Measurements from ENCODE around the gene PAPOLB.
"Not testable (repeated sequence)": the region's sequence is repeated elsewhere in the genome, so short reads cannot be mapped to it uniquely, and the experiment has no call there.

The PAPOLB gene

GRCh38 chr7:4861673-4862072, at the start of gene PAPOLB:
PAPOLB (minus strand) TSS chr7:4862030; CDS start chr7:4861810, 220 bp downstream.
- no peak for DNase-seq (ENCODE audit: low read depth in 2 of 2)

GRCh38 chr7:4911111-4911828, 49.4 kb upstream of the PAPOLB start:
- DNase-seq (ENCODE audit: low read depth in 2 of 2) = no peak

DNA sequence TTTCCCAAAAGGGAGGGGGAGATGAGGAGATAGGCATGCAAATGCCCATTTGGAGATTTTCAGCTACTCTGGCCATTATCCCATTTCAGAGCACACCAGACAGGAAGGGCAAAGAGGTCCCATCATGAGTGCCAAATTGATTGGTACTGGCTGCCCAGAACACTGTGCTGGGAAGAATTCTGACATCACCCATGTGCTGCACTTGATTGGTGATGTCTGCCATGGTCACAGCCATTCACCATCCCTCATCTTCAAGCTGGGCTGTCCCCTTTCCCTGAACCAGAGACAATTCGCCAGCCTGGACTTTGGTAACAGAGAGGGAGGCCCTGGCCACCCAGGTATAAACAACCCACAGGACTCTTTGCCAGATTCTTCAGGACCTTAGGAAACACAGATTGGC, 44.9 kb upstream of the PAPOLB start:
- DNase-seq (ENCODE audit: low read depth in 2 of 2) = no peak

DNA sequence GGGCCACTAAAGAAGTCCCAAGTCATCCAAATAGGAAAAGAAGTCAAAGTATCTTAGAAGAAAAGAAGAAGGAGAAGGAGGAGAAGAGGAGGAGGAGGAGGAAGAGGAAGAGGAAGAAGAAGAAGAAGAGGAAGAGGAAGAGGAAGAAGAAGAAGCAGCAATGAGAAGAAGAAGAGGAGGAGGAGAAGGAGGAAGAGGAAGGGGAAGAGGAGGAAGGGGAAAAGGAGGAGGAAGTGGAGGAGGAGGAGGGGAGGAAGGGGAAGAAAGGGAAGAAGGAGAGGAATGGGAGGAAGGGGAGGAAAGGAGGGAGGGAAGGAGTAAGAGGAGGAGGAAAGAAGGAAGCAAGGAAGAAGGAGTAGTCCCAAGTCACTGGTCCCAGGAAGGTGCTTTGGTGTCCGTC, 43.3 kb upstream of the PAPOLB start:
- no peak for DNase-seq (ENCODE audit: low read depth in 2 of 2)

DNA sequence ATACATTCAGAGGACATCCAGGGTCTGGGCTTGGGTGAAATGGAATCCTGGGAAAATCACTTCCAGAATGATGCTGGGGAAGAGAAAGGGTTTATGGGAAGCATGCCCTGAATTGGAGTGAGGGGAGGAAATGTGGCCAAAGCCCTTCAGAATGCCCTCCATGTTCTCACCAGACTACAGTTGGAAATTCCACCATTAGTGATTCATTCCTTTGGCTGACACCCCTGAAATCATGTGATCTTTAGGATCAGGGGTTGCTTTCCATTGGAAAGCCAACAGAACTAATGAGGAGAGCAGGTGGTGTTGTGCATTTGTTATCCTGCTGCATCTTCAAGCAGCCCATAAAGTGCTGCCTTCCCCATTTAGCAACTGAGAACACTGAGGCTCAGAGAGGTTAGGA, 42.5 kb upstream of the PAPOLB start:
- DNase-seq (ENCODE audit: low read depth in 2 of 2) = no peak

DNA sequence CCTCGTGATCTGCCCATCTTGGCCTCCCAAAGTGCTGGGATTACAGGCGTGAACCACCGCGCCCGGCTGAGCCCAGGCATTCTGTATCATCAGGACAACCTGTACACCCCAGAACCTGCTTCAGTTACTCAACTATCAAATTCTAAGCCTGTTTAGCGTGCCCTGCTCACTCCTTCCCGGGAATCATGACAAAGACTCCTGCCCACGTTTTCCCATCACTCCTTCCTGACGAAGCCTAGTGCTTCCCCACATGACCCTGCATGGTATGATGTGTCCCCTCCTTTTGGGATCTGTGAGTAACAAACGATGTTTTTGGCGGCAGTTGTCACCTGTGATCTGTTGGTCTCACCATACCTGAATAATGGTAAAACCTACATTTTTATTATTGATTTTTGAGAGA, 33.9 kb upstream of the PAPOLB start:
- no peak for DNase-seq (ENCODE audit: low read depth in 2 of 2)

GRCh38 chr7:4894482-4894881, 32.7 kb upstream of the PAPOLB start:
- no peak for DNase-seq (ENCODE audit: low read depth in 2 of 2)

DNA sequence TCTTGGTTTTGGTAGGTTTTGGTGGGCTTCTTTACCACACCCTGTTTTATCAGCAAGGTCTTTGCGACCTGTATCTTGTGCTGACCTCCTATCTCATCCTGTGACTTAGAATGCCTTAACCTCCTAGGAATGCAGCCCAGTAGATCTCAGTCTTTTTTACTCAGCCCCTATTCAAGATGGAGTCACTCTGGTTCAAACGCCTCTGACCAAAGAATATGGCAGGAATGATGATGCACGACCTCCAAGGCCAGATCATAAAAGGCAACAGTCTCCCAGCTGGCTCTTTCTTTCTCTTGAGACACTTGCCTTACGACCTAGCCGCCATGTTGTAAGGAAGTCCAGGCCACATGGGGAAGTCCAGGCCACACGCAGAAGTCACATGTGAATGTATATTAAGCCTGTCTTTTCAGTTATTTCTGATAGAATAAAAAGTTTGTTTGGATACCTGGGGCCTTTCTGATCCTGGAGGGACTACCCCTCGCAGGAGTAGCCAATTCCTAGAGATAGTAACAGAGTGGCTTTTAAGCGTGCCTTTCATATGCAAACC, 32.2 kb upstream of the PAPOLB start:
- DNase-seq (ENCODE audit: low read depth in 2 of 2) = no peak

DNA sequence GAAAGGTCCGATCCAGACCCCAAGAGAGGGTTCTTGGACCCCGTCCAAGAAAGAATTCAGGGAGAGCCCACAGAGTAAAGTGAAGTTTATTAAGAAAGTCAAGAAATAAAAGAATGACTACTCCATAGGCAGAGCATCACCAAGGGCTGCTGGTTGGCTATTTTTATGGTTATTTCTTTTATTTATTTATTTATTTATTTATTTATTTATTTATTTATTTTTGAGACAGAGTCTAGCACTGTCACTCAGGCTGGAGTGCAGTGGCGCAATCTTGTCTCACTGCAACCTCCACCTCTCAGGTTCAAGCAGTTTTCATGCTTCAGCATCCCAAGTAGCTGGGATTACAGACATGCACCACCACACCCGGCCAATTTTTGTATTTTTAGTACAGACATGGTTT, 31.4 kb upstream of the PAPOLB start:
- DNase-seq (ENCODE audit: low read depth in 2 of 2) = not testable (repeated sequence)

GRCh38 chr7:4891522-4891921, 29.7 kb upstream of the PAPOLB start:
- DNase-seq (ENCODE audit: low read depth in 2 of 2) = not testable (repeated sequence)

DNA sequence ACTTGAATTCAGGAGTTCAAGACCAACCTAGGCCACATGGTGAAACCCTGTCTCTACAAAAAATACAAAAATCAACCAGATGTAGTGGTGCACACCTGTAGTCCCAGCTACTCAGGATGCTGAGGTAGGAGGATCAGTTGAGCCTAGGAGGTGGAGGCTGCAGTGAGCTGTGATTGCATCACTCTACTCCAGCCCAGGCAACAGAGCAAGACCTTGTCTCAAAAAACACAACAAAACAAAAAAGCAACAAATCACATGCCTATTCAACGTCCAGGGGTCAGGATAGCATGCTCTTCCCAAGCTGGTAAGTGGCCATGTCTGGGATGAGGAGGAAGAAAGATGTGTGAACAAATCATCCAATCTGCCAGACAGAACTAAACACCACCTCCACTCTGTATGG, 27.9 kb upstream of the PAPOLB start:
- no peak for DNase-seq (ENCODE audit: low read depth in 2 of 2)

DNA sequence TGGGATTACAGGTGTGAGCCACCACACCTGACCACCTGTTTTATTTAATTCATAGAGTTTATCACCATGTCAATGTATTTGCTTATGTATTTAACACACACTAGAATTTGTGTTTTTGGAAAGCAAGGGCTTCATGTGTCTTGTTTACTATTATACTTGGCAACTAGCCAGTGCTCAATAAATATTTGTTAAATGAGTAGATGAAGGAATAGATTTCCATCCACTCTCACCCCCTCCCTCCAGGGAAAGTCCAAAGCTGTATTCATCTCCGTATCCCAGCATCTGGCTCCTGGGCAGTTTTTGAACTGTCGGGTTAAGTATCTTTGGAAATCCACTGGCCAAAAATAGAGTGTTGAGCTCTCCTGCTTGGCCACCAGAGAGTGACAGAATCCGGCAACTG, 26.3 kb upstream of the PAPOLB start:
- DNase-seq (ENCODE audit: low read depth in 2 of 2) = no peak

DNA sequence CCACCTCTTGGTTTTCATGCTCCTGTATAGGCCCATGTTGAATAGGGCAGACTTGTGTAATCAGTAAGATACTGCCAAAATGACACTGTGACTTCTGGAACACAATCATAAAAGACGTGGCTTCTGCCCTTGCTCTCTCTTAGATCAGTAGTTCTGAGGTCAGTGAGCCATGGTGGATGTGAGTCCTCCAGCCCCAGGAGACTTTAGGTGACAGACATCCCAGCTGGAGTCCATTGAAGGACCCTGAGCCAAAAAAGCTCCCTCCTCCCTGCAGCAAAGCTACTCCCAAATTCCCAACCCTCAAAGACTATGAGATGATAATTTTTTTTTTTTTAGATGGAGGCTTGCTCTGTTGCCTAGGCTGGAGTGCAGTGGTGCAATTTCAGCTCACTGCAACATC, 24.8 kb upstream of the PAPOLB start:
- DNase-seq (ENCODE audit: low read depth in 2 of 2) = no peak

DNA sequence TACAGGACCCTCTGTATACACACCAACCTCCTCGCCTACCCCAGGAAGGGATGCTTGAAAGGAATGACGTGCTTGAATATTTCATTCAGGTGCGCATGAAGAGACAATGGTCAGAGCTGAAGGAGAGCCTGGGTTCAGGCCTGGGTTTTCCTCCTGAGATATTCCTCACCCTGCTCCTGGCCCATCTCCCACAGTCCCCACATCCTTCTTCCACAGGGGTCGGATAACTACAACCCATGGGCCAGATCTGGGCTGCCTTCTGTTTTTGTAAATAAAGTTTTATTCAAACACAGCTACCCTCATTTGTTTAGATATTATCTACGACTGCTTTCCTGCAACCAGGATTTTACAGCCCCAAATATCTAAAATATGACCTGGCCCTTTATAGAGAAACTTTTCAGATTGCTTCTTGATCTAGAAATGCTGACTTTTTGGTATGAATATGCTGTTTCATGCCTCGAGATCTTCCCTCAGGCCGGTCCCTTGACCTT, 23.5 kb upstream of the PAPOLB start:
- no peak for DNase-seq (ENCODE audit: low read depth in 2 of 2)

GRCh38 chr7:4884164-4884563, 22.3 kb upstream of the PAPOLB start:
- DNase-seq (ENCODE audit: low read depth in 2 of 2) = no peak

- DNase-seq (ENCODE audit: low read depth in 2 of 2) = peak; percentile 66 to 72
Observed at GRCh38 chr7:4883372-4884144, 21.7 kb upstream of the PAPOLB start, which contains the start of gene RADIL. RADIL (minus strand) TSS chr7:4883716; CDS start chr7:4878139, 5,577 bp downstream.

GRCh38 chr7:4883033-4883371, 21.2 kb upstream of the PAPOLB start:
- no peak for DNase-seq (ENCODE audit: low read depth in 2 of 2)

DNA sequence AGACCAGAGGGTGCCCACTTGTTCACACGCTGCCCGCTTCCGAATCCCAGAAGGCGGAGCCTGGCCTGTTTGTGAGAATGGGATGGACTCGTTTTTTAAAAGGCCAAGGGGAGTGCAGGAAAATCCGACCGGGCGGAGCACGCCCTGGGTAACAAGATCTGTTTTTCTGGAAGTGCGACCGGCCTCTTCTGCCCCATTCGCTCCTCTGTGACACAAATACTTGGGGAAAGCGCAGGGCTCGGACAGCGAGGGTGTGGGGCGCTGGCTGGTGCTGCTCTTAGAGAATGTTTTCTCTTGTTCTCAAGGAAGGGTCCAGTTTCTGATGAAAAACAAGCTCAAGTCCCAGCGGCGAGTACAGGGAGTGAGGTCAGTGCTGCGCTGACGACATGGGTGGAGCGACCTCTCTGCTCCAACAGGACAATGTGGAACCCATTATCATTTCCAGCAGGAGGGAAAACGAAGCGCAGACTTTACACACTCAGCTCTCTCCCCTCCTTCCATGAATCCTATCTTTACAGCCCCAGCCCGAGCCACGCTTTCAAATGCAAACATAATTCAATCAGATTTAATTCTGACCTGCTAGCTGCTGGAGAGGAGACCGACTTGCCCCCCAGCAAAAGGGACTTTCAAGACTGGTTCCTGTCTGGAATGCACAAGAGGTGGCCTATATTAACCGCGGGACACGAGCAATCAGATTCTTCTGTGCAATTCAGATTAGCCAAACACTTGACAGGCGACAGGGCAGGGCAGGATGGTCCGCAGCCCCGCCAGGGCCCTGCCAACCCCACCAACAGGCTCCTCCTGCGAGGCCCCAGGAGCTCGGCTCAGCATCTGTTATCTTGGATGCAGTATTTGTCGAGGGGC, 20.6 kb upstream of the PAPOLB start:
- DNase-seq (ENCODE audit: low read depth in 2 of 2) = peak; percentile 17 to 23

GRCh38 chr7:4880218-4880617, 18.4 kb upstream of the PAPOLB start:
- no peak for DNase-seq (ENCODE audit: low read depth in 2 of 2)

GRCh38 chr7:4879396-4880081, 17.7 kb upstream of the PAPOLB start:
- DNase-seq (ENCODE audit: low read depth in 2 of 2) = no peak

Measured in fibroblast of skin of left biceps (primary cell).